Adrenal gland (tissue), 12 donors: Measurements from ENCODE around the gene TRAF7. TPM values are rescaled to one million over a fixed set of nuclear protein-coding genes. Genes with fewer than 3 reads are reported as not detected.

Experiments
- DNase-seq, 7 donors: peaks; one replicate each; pipeline ENCODE4 v3.0.0-alpha.2; 2019 to 2020
- H3K27ac ChIP-seq, 5 donors: fragments of 200-600 bp; sonication (generic) in 4 of 5; 1 replicate in 3 of 5; 2 replicates in 2 of 5; pipeline versions ENCODE4 v1.5.1 to v1.8.0; 2016 to 2020; ENCODE audit warnings: mild to moderate bottlenecking in 1 of 5
- H3K27me3 ChIP-seq: fragments of 200-600 bp; 2 replicates; pipeline ENCODE4 v1.8.0; 2021
- H3K36me3 ChIP-seq, 2 donors: fragments of 200-600 bp; replicated peaks in 1 of 2; 1 replicate in 1 of 2; 2 replicates in 1 of 2; pipeline versions ENCODE4 v1.5.1 to v1.8.0; 2018 to 2022
- H3K4me1 ChIP-seq, 2 donors: fragments of 200-600 bp; replicated peaks in 1 of 2; 1 replicate in 1 of 2; 2 replicates in 1 of 2; pipeline versions ENCODE4 v1.5.1 to v1.8.0; 2018 to 2021
- H3K4me3 ChIP-seq, 4 donors: fragments of 200-600 bp; sonication (generic) in 3 of 4; one replicate each; pipeline ENCODE4 v1.5.1; 2016 to 2018
- H3K9me3 ChIP-seq, 3 donors: fragments of 200-600 bp; sonication (generic) in 1 of 3; replicated peaks in 1 of 3; 1 replicate in 2 of 3; 2 replicates in 1 of 3; pipeline versions ENCODE4 v1.5.1 to v1.8.0; 2016 to 2021
- CTCF ChIP-seq, 6 experiments: fragments of 450-650 bp in 4 of 6; fragments of 200-600 bp in 2 of 6; sonication (generic) in 1 of 6; IDR thresholded peaks; 1 replicate in 5 of 6; 2 replicates in 1 of 6; pipeline versions ENCODE4 v1.5.1 to v1.8.0; 2016 to 2021; ENCODE audit warnings: antibody characterized with exemption in 6 of 6, mild to moderate bottlenecking in 2 of 6, moderate library complexity in 1 of 6
- POLR2A ChIP-seq, 2 donors: fragments of 450-650 bp; IDR thresholded peaks; one replicate each; pipeline ENCODE4 v1.6.1; 2017; ENCODE audit warnings: antibody characterized with exemption in 2 of 2, mild to moderate bottlenecking in 2 of 2, moderate library complexity in 1 of 2
- WGBS, 4 donors: extraction: QIAGEN DNeasy Blood & Tissue Kit in 2 of 4; methylation state at CpG; one replicate each; pipeline versions ENCODE4 v1.1.5 to v1.1.7; 2013 to 2017; 5-methylcytosine and 5-hydroxymethylcytosine counted together
- intact Hi-C, 2 donors: fragments of 100-400 bp; cut with DNase I; formaldehyde crosslinking; loops; one replicate each; pipeline versions ENCODE4 v1.14.1 to v1.15.0; 2022 to 2023
- polyA plus RNA-seq, 3 donors: library from polyadenylated mRNA; stranded (reverse); fragments of 200-250 nt in 2 of 3; fragments of 350-450 nt in 1 of 3; fragmentation: Illumina TruSeq in 1 of 3; extraction: RNeasy Lipid Tissue Mini Kit (QIAGEN cat#74804) in 1 of 3; gene quantifications; one replicate each; pipeline ENCODE4 v1.2.3, GENCODE V29; 2013 to 2014
- total RNA-seq, 9 donors: library from RNA; depleted of rRNA in 4 of 9; stranded (reverse); fragments of >200 nt in 4 of 9; fragments of 120-200 nt in 1 of 9; fragmentation: NEBNext Ultra II Directional in 1 of 9; extraction: Animal tissue kit (Norgen Biotek cat#: 25700) in 1 of 9; gene quantifications; one replicate each; pipeline versions ENCODE4 v1.1.0 to v1.2.4, GENCODE V29; 2013 to 2023
- donor health status: healthy with polysubstance abuse.
- donor health status: Bipolar disorder and iron deficiency.
- donor health status: DM: yes; HTN: yes; CAD: no.
- donor health status: DM: no; HTN: no; CAD: no.
- donor health status: DM: no; HTN: no; CAD: no.
- donor health status: DM: yes; HTN: yes; CAD: no.

Gene TRAF7
- total and polyA plus RNA-seq, 12 donors: 21.0 to 129 (median 52.2) TPM

DNA sequence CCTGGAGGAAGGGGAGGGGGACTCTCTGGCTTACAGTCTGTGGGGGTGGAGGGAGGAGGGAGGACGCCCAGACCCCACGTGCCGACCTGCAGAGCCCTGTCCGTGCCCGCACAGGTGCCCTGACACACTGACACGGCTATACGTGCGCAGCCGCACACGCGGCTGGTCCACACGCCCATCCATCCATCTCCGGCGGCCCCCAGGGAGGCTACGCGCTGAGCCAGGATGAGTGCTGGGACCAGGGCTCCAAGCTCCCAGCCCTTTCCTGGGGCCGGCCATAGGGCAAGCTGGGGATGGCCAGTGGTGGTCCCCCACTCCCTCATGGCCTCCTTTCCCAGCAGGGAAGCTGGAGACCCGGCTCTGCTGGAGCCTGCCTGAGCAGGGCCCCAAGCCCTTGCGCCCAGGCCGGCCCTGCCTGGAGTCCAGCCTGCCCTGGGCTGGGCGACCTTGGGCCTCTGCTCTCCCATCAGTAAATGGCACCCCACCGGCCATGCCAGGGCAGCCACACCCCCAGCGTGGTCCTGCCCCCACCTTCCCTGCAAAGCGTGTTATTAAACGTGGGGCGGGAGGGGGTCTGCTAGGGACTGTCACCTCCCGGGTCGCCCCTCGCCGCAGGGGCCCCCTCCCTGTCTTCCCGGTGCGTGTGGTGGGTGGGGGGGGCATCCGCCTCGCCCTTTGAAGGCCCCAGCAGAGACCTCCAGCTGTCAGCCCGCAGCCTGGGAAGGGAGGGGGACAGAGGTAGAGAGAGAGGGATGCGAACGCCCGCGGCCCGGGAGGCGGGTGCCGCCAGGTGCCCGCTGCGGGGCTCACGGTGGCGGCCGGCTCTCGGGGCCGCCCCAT lies 40.0 kb downstream of the TRAF7 start:
- H3K27me3 ChIP-seq: peaks cover 14% of the 10 kb centered on the region
- DNase-seq: no peak
- 4 to 21% (median 10%) methylated on average over 17 to 49 of the region's 49 CpGs; no CpG with 5 or more reads in 1 of the 4 donors for WGBS, 4 donors

DNA sequence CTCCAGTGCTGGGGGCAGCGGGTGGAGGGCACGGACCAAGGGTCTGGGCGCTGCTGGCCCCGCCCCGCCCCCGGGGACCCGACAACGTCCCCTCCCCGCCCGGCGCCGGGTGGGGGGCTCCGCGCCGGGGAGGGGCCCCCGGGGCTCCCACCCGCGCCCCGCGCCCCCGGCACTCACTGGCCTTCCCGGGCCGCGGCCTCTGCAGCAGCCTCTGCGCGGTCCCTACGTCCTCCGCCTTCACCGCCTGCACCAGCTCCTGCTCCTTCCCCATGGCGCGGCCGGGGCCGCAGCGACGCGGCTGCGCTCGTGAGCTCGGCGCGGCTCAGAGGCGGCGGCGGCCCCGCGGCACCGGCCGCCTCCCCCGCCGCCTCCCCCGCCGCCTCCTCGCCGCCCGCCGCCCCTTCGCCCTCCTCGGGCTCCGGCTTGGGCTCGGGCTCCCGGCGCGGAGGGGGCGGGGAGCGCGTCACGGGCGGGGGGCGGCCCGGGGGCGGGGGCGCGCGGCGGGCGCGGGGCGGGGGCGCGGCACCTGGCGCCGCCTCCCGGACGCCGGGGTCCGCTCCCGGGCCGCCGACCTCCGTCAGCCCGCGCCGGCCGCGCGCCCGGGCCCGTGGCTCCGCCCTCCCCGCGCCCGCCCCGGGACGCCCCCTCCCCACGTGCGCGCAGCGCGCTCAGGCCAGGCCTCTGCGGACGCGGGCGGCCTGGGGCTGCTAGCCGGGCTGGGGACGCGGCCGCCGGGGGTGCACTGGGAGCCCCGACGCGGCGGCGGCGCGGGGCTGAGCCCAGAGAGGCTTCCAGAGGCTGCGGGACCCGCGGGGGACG lies 40.8 kb downstream of the TRAF7 start, which contains the start of gene CASKIN1:
TSS of gene CASKIN1 (minus strand) at position 444 of the 819 bp plus-strand sequence. CDS start at position 271, 173 bp downstream.
- Histone ChIP-seq H3K36me3 (no peaks in the 10 kb centered on the region), H3K9me3 (no peaks in the 10 kb centered on the region), H3K27me3 (peaks cover 14% of the 10 kb centered on the region), H3K4me1 (peaks cover 0 to 8% of the 10 kb centered on the region in 2 donors), H3K27ac (no peak within 1 kb of the TSS), H3K4me3 (peak within 1 kb of the TSS in 1 of 4 donors; percentile 48)
- TF ChIP-seq CTCF (IDR thresholded peaks at IDR 0.05) (no peak), POLR2A (IDR thresholded peaks at IDR 0.05) (no peak)
- intact Hi-C loops: no loop called here
- WGBS, 4 donors: 1 to 10% (median 1%) methylated on average over 2 to 100 of the region's 129 CpGs; no CpG with 5 or more reads in 1 of the 4 donors
- DNase-seq: no peak

More for the DNA sequence above, 40.0 kb downstream of the TRAF7 start:
- peaks cover 0 to 8% of the 10 kb centered on the region in 2 donors for H3K4me1 ChIP-seq
- intact Hi-C loops: no loop called here
- peak overlapping the region in 1 of 4 donors; percentile 48 for H3K4me3 ChIP-seq
- no peak for TF ChIP-seq POLR2A (IDR thresholded peaks at IDR 0.05)
- no peak for TF ChIP-seq CTCF (IDR thresholded peaks at IDR 0.05)
- no peak overlapping the region for H3K27ac ChIP-seq
- no peaks in the 10 kb centered on the region for H3K36me3 ChIP-seq
- H3K9me3 ChIP-seq: no peaks in the 10 kb centered on the region

DNA sequence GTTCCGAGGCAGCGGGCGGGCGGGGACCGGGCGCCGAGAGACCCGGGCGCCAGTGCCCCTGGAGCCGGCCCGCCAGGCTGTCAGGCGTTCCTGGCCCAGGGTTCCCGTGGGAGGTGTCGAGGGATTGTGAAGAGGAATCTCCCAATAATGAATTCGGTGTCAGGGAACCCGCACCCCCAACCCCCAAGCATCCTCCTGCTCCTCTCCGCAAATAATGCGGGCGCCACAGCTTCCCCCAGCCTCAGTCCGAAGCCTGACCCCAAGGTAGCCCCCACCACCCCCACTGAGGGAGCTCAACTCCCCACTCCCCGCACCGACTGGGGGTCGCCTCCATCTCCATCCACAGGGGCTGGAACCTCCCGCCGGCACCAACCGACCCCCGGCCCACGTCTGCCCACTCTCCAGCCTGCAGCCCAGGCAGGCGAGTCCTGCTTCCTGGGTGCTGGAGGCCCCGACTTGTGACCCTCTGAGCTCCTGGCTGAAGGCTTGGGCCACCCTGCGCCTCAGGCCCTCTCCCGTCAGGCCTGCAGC lies 41.5 kb downstream of the TRAF7 start:
- TF ChIP-seq POLR2A (IDR thresholded peaks at IDR 0.05) (no peak), CTCF (IDR thresholded peaks at IDR 0.05) (no peak)
- no peak overlapping the region for H3K27ac ChIP-seq
- H3K36me3 ChIP-seq: no peaks in the 10 kb centered on the region
- H3K4me1 ChIP-seq: peaks cover 0 to 8% of the 10 kb centered on the region in 2 donors
- H3K4me3 ChIP-seq: no peak overlapping the region
- intact Hi-C loops: no loop called here
- peaks cover 14% of the 10 kb centered on the region for H3K27me3 ChIP-seq
- H3K9me3 ChIP-seq: no peaks in the 10 kb centered on the region
- no peak for DNase-seq
- 35 to 61% (median 39%) methylated on average over 18 to 32 of the region's 32 CpGs; no CpG with 5 or more reads in 1 of the 4 donors for WGBS, 4 donors

GRCh38 chr16:2197765-2198164 lies 42.2 kb downstream of the TRAF7 start:
- 74 to 87% (median 82%) methylated on average over 6 of the region's 6 CpGs for WGBS, 4 donors
- TF ChIP-seq CTCF (IDR thresholded peaks at IDR 0.05) (no peak), POLR2A (IDR thresholded peaks at IDR 0.05) (no peak)
- Histone ChIP-seq H3K4me1 (peaks cover 0 to 8% of the 10 kb centered on the region in 2 donors), H3K4me3 (no peak overlapping the region), H3K9me3 (no peaks in the 10 kb centered on the region), H3K27me3 (peaks cover 14% of the 10 kb centered on the region), H3K27ac (no peak overlapping the region), H3K36me3 (no peaks in the 10 kb centered on the region)
- DNase-seq: no peak
- intact Hi-C loops: no loop called here
